HepG2 (cell line): ENCODE results near the gene MBD3L2B. TPM values are rescaled to one million over a fixed set of nuclear protein-coding genes. Genes with fewer than 3 reads are reported as not detected.

Experiments used
- ATAC-seq: fragments of 200-7000 bp; cut with Tn5 transposase; 3 replicates; pipeline ENCODE4 v1.9.1; 2020; ENCODE audit warnings: mild to moderate bottlenecking, moderate library complexity
- BruUV-seq: library from RNA; stranded (reverse); fragments of 400-500 nt; replicated peaks from 2 replicates; lab custom pipeline; 2021; lab: Mats Ljungman, UMichigan
- CTCF ChIA-PET: fragments of 300-600 bp; formaldehyde crosslinking; extraction: SDS; loops from one replicate; lab custom pipeline; 2021; ENCODE audit warnings: low total read pairs, inconsistent platforms, low intra/inter-chr PET ratio; lab: Yijun Ruan, JAX
- POLR2A ChIA-PET: fragments of 350-600 bp; sonication (Branson Sonifier 250); formaldehyde crosslinking; loops from one replicate; lab custom pipeline; 2020; ENCODE audit warnings: antibody characterized with exemption, inconsistent platforms; lab: Yijun Ruan, JAX
- DNase-seq: peaks from one replicate; pipeline ENCODE4 v3.0.0-alpha.2; 2015; ENCODE audit warnings: low spot score
- FAIRE-seq: peaks from 3 replicates; lab custom pipeline; 2011; peaks lifted over from hg19 to GRCh38; lab: Jason Lieb, UNC
- H2AFZ ChIP-seq: one replicate; pipeline ENCODE4 v1.6.1; 2011; ENCODE audit warnings: low read length, inconsistent platforms
- H3K27ac ChIP-seq: fragments of 300-600 bp; 3 replicates; pipeline ENCODE4 v1.8.0; 2011; ENCODE audit warnings: mixed run types, mild to moderate bottlenecking, mixed read lengths, low read length, inconsistent platforms; ENCODE audit not compliant: insufficient read depth; ENCODE audit errors: extremely low read length
- H3K27me3 ChIP-seq, 2 experiments: fragments of 200-600 bp in 1 of 2; 2 replicates in 1 of 2; 3 replicates in 1 of 2; pipeline versions ENCODE4 v1.6.0 to v1.8.0; 2011; ENCODE audit warnings: low read length in 2 of 2, mild to moderate bottlenecking in 2 of 2, moderate library complexity in 2 of 2, inconsistent platforms in 1 of 2; ENCODE audit not compliant: insufficient read depth in 2 of 2, control insufficient read depth in 1 of 2
- H3K36me3 ChIP-seq, 2 experiments: fragments of 200-600 bp in 1 of 2; replicated peaks in 1 of 2; 2 replicates in 1 of 2; 3 replicates in 1 of 2; pipeline versions ENCODE4 v1.5.1 to v1.8.0; 2011; ENCODE audit warnings: low read length in 2 of 2, inconsistent platforms in 1 of 2; ENCODE audit not compliant: insufficient read depth in 2 of 2, control insufficient read depth in 1 of 2
- H3K4me1 ChIP-seq: 2 replicates; pipeline ENCODE4 v1.5.1; 2012; ENCODE audit warnings: low read length, inconsistent platforms; ENCODE audit not compliant: insufficient read depth
- H3K4me2 ChIP-seq: 2 replicates; pipeline ENCODE4 v1.6.0; 2011; ENCODE audit warnings: low read depth, low read length, inconsistent platforms
- H3K4me3 ChIP-seq, 3 experiments: fragments of 200-600 bp in 1 of 3; sonication (generic), shearing (Covaris generic) in 1 of 3; replicated peaks in 1 of 3; 2 replicates each; pipeline ENCODE4 v1.5.1; 2011 to 2016; ENCODE audit warnings: low read length in 3 of 3, inconsistent platforms in 2 of 3, low read depth in 2 of 3, mild to moderate bottlenecking in 2 of 3, control low read depth in 1 of 3, mixed read lengths in 1 of 3; ENCODE audit not compliant: insufficient read depth in 1 of 3
- H3K79me2 ChIP-seq: one replicate; pipeline ENCODE4 v1.6.1; 2011; ENCODE audit warnings: low read length, inconsistent platforms; ENCODE audit not compliant: insufficient read depth
- H3K9ac ChIP-seq: 2 replicates; pipeline ENCODE4 v1.6.0; 2011; ENCODE audit warnings: mild to moderate bottlenecking, low read depth, low read length, inconsistent platforms; ENCODE audit not compliant: insufficient read depth
- H3K9me3 ChIP-seq: 2 replicates; pipeline ENCODE4 v1.5.1; 2012; ENCODE audit warnings: mild to moderate bottlenecking, low read length
- H4K20me1 ChIP-seq: 2 replicates; pipeline ENCODE4 v1.6.0; 2011; ENCODE audit warnings: inconsistent platforms, mild to moderate bottlenecking, low read length, moderate library complexity; ENCODE audit not compliant: insufficient read depth
- CBX2 ChIP-seq, 2 experiments: fragments of 200-600 bp in 1 of 2; sonication (generic); formaldehyde crosslinking in 1 of 2; IDR thresholded peaks; 2 replicates each; pipeline versions ENCODE4 v1.7.0 to v1.8.1; 2018 to 2022; ENCODE audit warnings: low read depth in 2 of 2, low read length in 1 of 2, mild to moderate bottlenecking in 1 of 2, missing genetic modification reagents in 1 of 2
- MIER2 ChIP-seq: IDR thresholded peaks from 2 replicates; pipeline ENCODE4 v1.6.1; 2016; ENCODE audit warnings: missing biosample characterization, missing genetic modification reagents
- MLLT10 ChIP-seq: sonication (generic); formaldehyde crosslinking; IDR thresholded peaks from 2 replicates; pipeline ENCODE4 v1.4.0; 2020; ENCODE audit warnings: missing genetic modification reagents
- MTF1 ChIP-seq: sonication (generic); formaldehyde crosslinking; IDR thresholded peaks from 2 replicates; pipeline ENCODE4 v1.5.0; 2020; ENCODE audit warnings: missing genetic modification reagents
- REPIN1 ChIP-seq: sonication (generic); formaldehyde crosslinking; IDR thresholded peaks from 2 replicates; pipeline ENCODE4 v1.8.0; 2022; ENCODE audit warnings: missing genetic modification reagents, low read depth, mild to moderate bottlenecking, borderline replicate concordance
- SETDB1 ChIP-seq: sonication (generic); formaldehyde crosslinking; IDR thresholded peaks from 2 replicates; pipeline ENCODE4 v1.5.1; 2020; ENCODE audit warnings: missing genetic modification reagents, mild to moderate bottlenecking, borderline replicate concordance
- ZBTB42 ChIP-seq: sonication (generic); formaldehyde crosslinking; IDR thresholded peaks from 2 replicates; pipeline ENCODE4 v1.5.0; 2020; ENCODE audit warnings: mild to moderate bottlenecking, missing genetic modification reagents
- ZNF121 ChIP-seq: sonication (generic); formaldehyde crosslinking; IDR thresholded peaks from 2 replicates; pipeline ENCODE4 v1.5.0; 2020; ENCODE audit warnings: mild to moderate bottlenecking, missing genetic modification reagents
- WGBS: methylation state at CpG from one replicate; pipeline ENCODE4 v1.1.6; 2017; ENCODE audit warnings: low lambda C conversion rate; 5-methylcytosine and 5-hydroxymethylcytosine counted together
- in situ Hi-C: cut with HindIII; loops from 2 replicates; pipeline ENCODE4 v1.10.0; 2017; ENCODE audit warnings: low pct_unique_long_range_greater_than_20kb; ENCODE audit not compliant: extremely low pct_ligation_motif_present
- intact Hi-C: fragments of 100-400 bp; cut with micrococcal nuclease; formaldehyde crosslinking; loops from one replicate; pipeline ENCODE4 v1.10.0; 2022; ENCODE audit not compliant: unreplicated experiment
- polyA plus RNA-seq, 8 experiments: library from polyadenylated mRNA; depleted of rRNA in 3 of 8; stranded (reverse) in 7 of 8; unstranded in 1 of 8; fragments of >200 nt; fragmentation: Illumina TruSeq in 4 of 8; extraction: Trizol in 4 of 8; gene quantifications; 2 replicates each; pipeline versions ENCODE4 v1.2.1 to v1.2.3, GENCODE V29; 2011 to 2016; ENCODE audit warnings: low read depth in 4 of 8, missing spikeins in 1 of 8, mixed read lengths in 1 of 8; ENCODE audit not compliant: insufficient read depth in 1 of 8
- total RNA-seq, 5 experiments: library from RNA; depleted of rRNA; stranded (reverse); fragments of >200 nt; fragmentation: Illumina TruSeq; extraction: Trizol; gene quantifications; 2 replicates each; pipeline ENCODE4 v1.2.3, GENCODE V29; 2016; ENCODE audit warnings: low read depth in 1 of 5
- TF ChIP-seq, protein P1 (sequence below): sonication (generic); formaldehyde crosslinking; IDR thresholded peaks from 2 replicates; pipeline ENCODE4 v1.5.1; 2020; ENCODE audit warnings: mild to moderate bottlenecking, missing genetic modification reagents
- TF ChIP-seq, protein P2 (sequence below): sonication (generic); formaldehyde crosslinking; IDR thresholded peaks from 2 replicates; pipeline ENCODE4 v1.8.0; 2022; ENCODE audit warnings: missing genetic modification reagents, mild to moderate bottlenecking, moderate library complexity, borderline replicate concordance

MBD3L2B gene
- total and polyA plus RNA-seq, 2 of the 13 experiments (the other 11 are each of a cell fraction or from before 2014, with no cell fraction given) = not detected

DNA sequence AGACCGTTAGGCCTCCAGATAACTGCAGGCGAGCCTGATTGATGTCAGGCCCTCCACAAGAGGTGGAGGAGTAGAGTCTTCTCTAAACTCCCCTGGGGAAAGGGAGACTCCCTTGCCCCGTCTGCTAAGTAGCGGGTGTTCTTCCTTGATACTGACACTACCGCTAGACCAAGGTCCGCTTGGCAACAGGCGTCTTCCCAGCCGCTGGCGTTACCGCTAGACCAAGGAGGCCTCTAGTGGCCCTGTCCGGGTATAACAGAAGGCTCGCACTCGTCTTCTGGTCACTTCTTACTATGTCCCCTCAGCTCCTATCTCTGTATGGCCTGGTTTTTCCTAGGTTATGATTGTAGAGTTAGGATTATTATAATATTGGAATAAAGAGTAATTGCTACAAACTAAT, 45.9 kb upstream of the MBD3L2B start (continued):
- TF ChIP-seq, protein P1, sequence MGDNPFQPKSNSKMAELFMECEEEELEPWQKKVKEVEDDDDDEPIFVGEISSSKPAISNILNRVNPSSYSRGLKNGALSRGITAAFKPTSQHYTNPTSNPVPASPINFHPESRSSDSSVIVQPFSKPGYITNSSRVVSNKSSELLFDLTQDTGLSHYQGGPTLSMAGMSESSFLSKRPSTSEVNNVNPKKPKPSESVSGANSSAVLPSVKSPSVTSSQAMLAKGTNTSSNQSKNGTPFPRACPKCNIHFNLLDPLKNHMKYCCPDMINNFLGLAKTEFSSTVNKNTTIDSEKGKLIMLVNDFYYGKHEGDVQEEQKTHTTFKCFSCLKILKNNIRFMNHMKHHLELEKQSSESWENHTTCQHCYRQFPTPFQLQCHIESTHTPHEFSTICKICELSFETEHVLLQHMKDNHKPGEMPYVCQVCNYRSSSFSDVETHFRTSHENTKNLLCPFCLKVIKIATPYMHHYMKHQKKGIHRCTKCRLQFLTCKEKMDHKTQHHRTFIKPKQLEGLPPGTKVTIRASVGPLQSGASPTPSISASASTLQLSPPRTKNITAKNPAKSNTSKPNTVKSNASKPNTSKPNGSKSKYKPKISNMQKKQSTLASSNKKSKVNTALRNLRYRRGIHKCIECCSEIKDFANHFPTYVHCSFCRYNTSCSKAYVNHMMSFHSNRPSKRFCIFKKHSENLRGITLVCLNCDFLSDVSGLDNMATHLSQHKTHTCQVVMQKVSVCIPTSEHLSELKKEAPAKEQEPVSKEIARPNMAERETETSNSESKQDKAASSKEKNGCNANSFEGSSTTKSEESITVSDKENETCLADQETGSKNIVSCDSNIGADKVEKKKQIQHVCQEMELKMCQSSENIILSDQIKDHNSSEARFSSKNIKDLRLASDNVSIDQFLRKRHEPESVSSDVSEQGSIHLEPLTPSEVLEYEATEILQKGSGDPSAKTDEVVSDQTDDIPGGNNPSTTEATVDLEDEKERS (CRISPR knock-in tag) = peak; percentile 79; the same call in 1 of the 2 replicates
- peak; percentile 82; the same call in 1 of the 2 replicates for TF ChIP-seq SETDB1 (CRISPR knock-in tag)

DNA sequence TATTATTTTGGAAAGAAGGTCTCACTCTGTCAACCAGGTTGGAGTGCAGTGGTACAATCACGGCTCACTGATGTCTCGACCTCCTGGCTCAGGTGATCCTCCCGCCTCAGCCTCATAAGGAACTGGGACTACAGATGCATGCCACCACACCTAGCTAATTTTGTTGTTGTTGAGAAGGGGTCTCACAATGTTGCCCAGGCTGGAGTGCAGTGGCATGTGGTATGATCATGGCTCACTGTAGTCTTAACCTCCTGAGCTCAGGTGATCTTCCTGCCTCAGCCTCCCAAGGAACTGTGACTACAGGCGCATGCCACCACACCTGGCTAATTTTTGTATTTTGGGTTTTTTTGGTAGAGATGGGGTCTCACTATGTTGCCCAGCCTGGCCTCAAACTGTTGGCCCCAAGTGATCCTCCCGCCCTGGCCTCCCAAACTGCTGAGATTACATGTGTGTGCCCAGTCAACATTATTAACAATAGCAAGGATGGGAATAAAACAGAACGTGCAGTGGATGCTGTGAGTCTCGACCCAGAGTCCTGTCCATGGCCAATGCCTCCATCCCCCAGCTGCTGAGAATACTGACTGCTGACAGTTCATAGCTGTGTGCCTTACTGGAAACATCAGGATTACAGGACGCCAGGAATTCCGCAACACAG, 42.7 kb upstream of the MBD3L2B start:
- Histone ChIP-seq H3K4me3 (no peak overlapping the region), H3K4me2 (no peak overlapping the region), H3K9me3 (peaks cover 7% of the 10 kb centered on the region), H3K79me2 (no peaks in the 10 kb centered on the region), H2AFZ (no peak overlapping the region), H3K27me3 (no peaks in the 10 kb centered on the region), H4K20me1 (no peaks in the 10 kb centered on the region), H3K4me1 (peaks cover 5% of the 10 kb centered on the region; the same call in 1 of the 2 replicates), H3K9ac (no peak overlapping the region), H3K27ac (no peak overlapping the region), H3K36me3 (no peaks in the 10 kb centered on the region)
- CTCF ChIA-PET = no interaction called here
- POLR2A ChIA-PET = no interaction called here
- 31% methylated on average over 7 of the region's 9 CpGs for WGBS
- no TSS peak for BruUV-seq
- no peak for TF ChIP-seq MIER2 (CRISPR knock-in tag)
- TF ChIP-seq ZBTB42 = no peak
- no peak for TF ChIP-seq MTF1 (CRISPR knock-in tag)
- peak; percentile 53 for TF ChIP-seq ZNF121 (CRISPR knock-in tag)
- TF ChIP-seq MLLT10 (CRISPR knock-in tag) = no peak
- no peak for TF ChIP-seq REPIN1 (CRISPR knock-in tag)
- no peak for TF ChIP-seq CBX2 (IDR thresholded peaks at IDR 0.05; ENCODE audit: low read depth, low read length)
- TF ChIP-seq CBX2 (CRISPR knock-in tag; IDR thresholded peaks at IDR 0.05; ENCODE audit: low read depth) = no peak
- TF ChIP-seq, protein P2, sequence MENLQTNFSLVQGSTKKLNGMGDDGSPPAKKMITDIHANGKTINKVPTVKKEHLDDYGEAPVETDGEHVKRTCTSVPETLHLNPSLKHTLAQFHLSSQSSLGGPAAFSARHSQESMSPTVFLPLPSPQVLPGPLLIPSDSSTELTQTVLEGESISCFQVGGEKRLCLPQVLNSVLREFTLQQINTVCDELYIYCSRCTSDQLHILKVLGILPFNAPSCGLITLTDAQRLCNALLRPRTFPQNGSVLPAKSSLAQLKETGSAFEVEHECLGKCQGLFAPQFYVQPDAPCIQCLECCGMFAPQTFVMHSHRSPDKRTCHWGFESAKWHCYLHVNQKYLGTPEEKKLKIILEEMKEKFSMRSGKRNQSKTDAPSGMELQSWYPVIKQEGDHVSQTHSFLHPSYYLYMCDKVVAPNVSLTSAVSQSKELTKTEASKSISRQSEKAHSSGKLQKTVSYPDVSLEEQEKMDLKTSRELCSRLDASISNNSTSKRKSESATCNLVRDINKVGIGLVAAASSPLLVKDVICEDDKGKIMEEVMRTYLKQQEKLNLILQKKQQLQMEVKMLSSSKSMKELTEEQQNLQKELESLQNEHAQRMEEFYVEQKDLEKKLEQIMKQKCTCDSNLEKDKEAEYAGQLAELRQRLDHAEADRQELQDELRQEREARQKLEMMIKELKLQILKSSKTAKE (CRISPR knock-in tag) = no peak
- in situ Hi-C loops (no loop called here), intact Hi-C loops (no loop called here)
- ATAC-seq (no peak), DNase-seq (no peak), FAIRE-seq (no peak)
